Loucy (cell line): ENCODE measurements around the gene TAL2.

ENCODE experiments used
- CTCF ChIP-seq: fragments of 200-600 bp; sonication (generic); conservative IDR thresholded peaks from 2 replicates; pipeline ENCODE4 v1.5.1; 2014; ENCODE audit warnings: mild to moderate bottlenecking, antibody characterized with exemption, low read length
- EZH2phosphoT487 ChIP-seq: fragments of 200-600 bp; IDR thresholded peaks from 2 replicates; pipeline ENCODE4 v1.6.1; 2018; ENCODE audit warnings: antibody characterized with exemption, mild to moderate bottlenecking, moderate library complexity, borderline replicate concordance

GRCh38 chr9:105712297-105712696, 50.0 kb downstream of the TAL2 start:
- TF ChIP-seq CTCF (no peak), EZH2phosphoT487 (no peak)
